ENCODE results near the gene PBRM1.

DNA sequence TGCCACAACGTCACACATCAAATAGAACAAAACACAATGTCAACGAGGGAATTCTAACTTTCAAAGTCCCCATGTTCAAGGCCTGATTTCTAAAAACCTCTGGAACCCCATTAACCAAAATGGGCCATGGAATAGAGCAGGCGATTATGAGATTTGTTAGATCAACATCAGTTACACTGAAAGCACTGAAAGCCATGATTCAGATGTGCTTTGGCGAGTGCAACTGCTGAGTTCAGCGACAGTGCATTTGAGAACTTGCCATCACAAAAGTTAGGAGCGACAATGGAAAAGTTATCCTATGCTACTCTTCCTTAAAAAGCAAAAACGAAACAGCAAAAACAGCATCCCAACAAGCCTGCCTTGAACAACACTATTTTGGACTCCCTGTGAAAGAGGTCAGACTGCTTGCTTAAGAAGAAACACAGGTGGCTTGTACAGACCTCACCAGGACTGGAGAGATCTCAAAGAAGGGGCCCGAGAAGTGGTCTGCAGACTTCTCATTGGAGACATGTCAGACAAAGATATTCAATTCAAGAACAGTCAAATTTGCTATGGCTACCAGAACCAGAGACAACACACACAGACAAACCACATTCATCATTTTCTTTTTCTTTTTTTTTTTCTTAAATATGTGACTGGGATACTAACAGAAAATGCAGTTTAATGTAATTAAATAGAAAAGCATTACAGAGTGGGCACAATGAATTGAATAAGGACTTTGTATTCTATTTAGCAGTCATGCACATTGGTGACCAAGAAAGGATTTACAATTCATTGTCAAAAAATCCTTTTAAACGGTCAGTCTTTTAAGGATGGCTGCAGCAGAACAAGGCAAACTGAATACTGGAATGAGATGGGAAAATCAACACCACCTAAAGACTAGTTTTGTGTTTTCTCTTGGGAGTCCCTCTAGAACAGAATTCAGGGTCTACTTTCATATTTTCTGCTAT is 128.4 kb downstream of the PBRM1 start:
- TF ChIP-seq CTCF (IDR thresholded peaks at IDR 0.05) (no peak), ZFX (IDR thresholded peaks at IDR 0.05; ENCODE audit: borderline replicate concordance) (no peak)

All from 22Rv1 (cell line).